Kidney (tissue), 14 donors: ENCODE measurements around the gene LTB4R2. TPM values are rescaled to one million over a fixed set of nuclear protein-coding genes. Genes with fewer than 3 reads are reported as not detected.

ENCODE experiments used
- DNase-seq, 5 donors: peaks; one replicate each; pipeline ENCODE4 v3.0.0-alpha.2; 2013 to 2020
- FAIRE-seq: peaks from 2 replicates; lab custom pipeline; 2012; peaks lifted over from hg19 to GRCh38; lab: Jason Lieb, UNC
- H3K27ac ChIP-seq, 2 donors: one replicate each; pipeline ENCODE4 v1.7.0; 2013; ENCODE audit warnings: low read depth in 2 of 2, low read length in 2 of 2, inconsistent platforms in 1 of 2
- H3K27me3 ChIP-seq: one replicate; pipeline ENCODE4 v1.7.1; 2013; ENCODE audit warnings: low read length, inconsistent platforms; ENCODE audit not compliant: control insufficient read depth, insufficient read depth
- H3K36me3 ChIP-seq, 3 donors: one replicate each; pipeline versions ENCODE4 v1.7.0 to v1.7.1; 2013; ENCODE audit warnings: low read length in 3 of 3, control low read depth in 1 of 3, inconsistent platforms in 1 of 3; ENCODE audit not compliant: insufficient read depth in 3 of 3, control insufficient read depth in 2 of 3
- H3K4me1 ChIP-seq, 3 donors: one replicate each; pipeline versions ENCODE4 v1.7.0 to v1.7.1; 2013; ENCODE audit warnings: low read length in 3 of 3, inconsistent platforms in 1 of 3, low read depth in 1 of 3; ENCODE audit not compliant: control insufficient read depth in 2 of 3, insufficient read depth in 2 of 3
- H3K4me3 ChIP-seq, 3 donors: one replicate each; pipeline versions ENCODE4 v1.7.0 to v1.8.1; 2013; ENCODE audit warnings: low read length in 3 of 3, control low read depth in 1 of 3, inconsistent platforms in 1 of 3
- H3K9ac ChIP-seq, 3 donors: one replicate each; pipeline versions ENCODE4 v1.7.0 to v1.7.1; 2013; ENCODE audit warnings: low read length in 3 of 3, control low read depth in 1 of 3, inconsistent platforms in 1 of 3
- H3K9me3 ChIP-seq, 3 donors: one replicate each; pipeline versions ENCODE4 v1.7.0 to v1.7.1; 2013; ENCODE audit warnings: low read length in 3 of 3, control low read depth in 1 of 3, inconsistent platforms in 1 of 3; ENCODE audit not compliant: control insufficient read depth in 2 of 3, insufficient read depth in 1 of 3
- CTCF ChIP-seq: IDR thresholded peaks from 3 replicates; pipeline ENCODE4 v1.5.1; 2012; ENCODE audit warnings: mild to moderate bottlenecking, moderate library complexity, borderline replicate concordance; ENCODE audit not compliant: insufficient read depth; ENCODE audit errors: extremely low read depth
- intact Hi-C: fragments of 100-400 bp; cut with DNase I; formaldehyde crosslinking; loops from one replicate; pipeline ENCODE4 v1.11.1; 2022
- polyA plus RNA-seq: library from polyadenylated mRNA; stranded (reverse); fragments of 350-450 nt; fragmentation: Illumina TruSeq; extraction: RNeasy Lipid Tissue Mini Kit (QIAGEN cat#74804); gene quantifications from one replicate; pipeline ENCODE4 v1.2.3, GENCODE V29; 2014; ENCODE audit warnings: low read depth, low replicate concordance; ENCODE audit not compliant: insufficient read depth
- total RNA-seq: library from RNA; stranded (reverse); fragmentation: NEBNext Ultra II Directional; extraction: Animal tissue kit (Norgen Biotek cat#: 25700); gene quantifications from one replicate; pipeline ENCODE4 v1.2.1, GENCODE V29; 2021
- donor health status: control.
- donor health status: control.
- donor health status: control.
- donor health status: control.
- donor health status: control.
- donor health status: DM: yes; HTN: yes; CAD: no.
- donor health status: Normal renal cell carcinoma (clear cell type).

Gene LTB4R2
- total and polyA plus RNA-seq, 2 donors from 2014 or later: 0.67 to 9.2 TPM

- Histone ChIP-seq H3K9ac (no peak overlapping the region), H3K27me3 (peaks cover 9% of the 10 kb centered on the region), H3K27ac (no peak overlapping the region), H3K4me1 (peaks cover 0 to 32% (median 28%) of the 10 kb centered on the region in 3 donors), H3K4me3 (no peak overlapping the region), H3K36me3 (no peaks in the 10 kb centered on the region), H3K9me3 (no peaks in the 10 kb centered on the region)
- FAIRE-seq (no peak), DNase-seq (no peak)
- no peak for TF ChIP-seq CTCF
- intact Hi-C loops: no loop called here
These were observed 4.6 kb downstream of the LTB4R2 start for GRCh38 chr14:24314377-24315193.

GRCh38 chr14:24315243-24315806 is 5.4 kb downstream of the LTB4R2 start:
- intact Hi-C loops: no loop called here
- no peak for DNase-seq
- no peaks in the 10 kb centered on the region for H3K9me3 ChIP-seq
- peaks cover 0 to 25% (median 20%) of the 10 kb centered on the region in 3 donors for H3K4me1 ChIP-seq
- peaks cover 9% of the 10 kb centered on the region for H3K27me3 ChIP-seq
- FAIRE-seq: no peak
- no peaks in the 10 kb centered on the region for H3K36me3 ChIP-seq
- H3K9ac ChIP-seq: no peak overlapping the region
- peak overlapping the region; percentile 53 to 57 for H3K27ac ChIP-seq
- H3K4me3 ChIP-seq: no peak overlapping the region
- TF ChIP-seq CTCF: no peak

- peak; percentile 27 for TF ChIP-seq CTCF
- intact Hi-C loops: no loop called here
- DNase-seq (peak in 4 of 5 donors; percentile 28 to 89 (median 48)), FAIRE-seq (no peak)
- H3K27me3 ChIP-seq: peaks cover 9% of the 10 kb centered on the region
- peak overlapping the region; percentile 53 to 57 for H3K27ac ChIP-seq
- H3K4me3 ChIP-seq: no peak overlapping the region
- H3K4me1 ChIP-seq: peaks cover 0 to 20% (median 16%) of the 10 kb centered on the region in 3 donors
- no peaks in the 10 kb centered on the region for H3K9me3 ChIP-seq
- H3K9ac ChIP-seq: no peak overlapping the region
- H3K36me3 ChIP-seq: no peaks in the 10 kb centered on the region
These were observed 6.1 kb downstream of the LTB4R2 start for GRCh38 chr14:24315807-24316596.
